Inflammatory macrophage treated with lipopolysaccharide for 4 hours (primary cell): ENCODE measurements around the gene SLC44A5.
A peak's percentile ranks its signal among the peaks of the same experiment; 100 is the strongest.
"Not testable (repeated sequence)": the region's sequence is repeated elsewhere in the genome, so short reads cannot be mapped to it uniquely, and the experiment has no call there.

Experiments
- DNase-seq: peaks from one replicate; pipeline ENCODE4 v3.0.0-alpha.2; 2020

Gene SLC44A5

GRCh38 chr1:75611014-75611413 lies at the start of gene SLC44A5:
TSS of gene SLC44A5 (minus strand) at chr1:75611114. CDS start at chr1:75541447, 69,667 bp downstream.
- DNase-seq: no peak

- no peak for DNase-seq
Measured at GRCh38 chr1:75655931-75656330, 45.0 kb upstream of the SLC44A5 start.

- not testable (repeated sequence) for DNase-seq
Measured at GRCh38 chr1:75647183-75647582, 36.3 kb upstream of the SLC44A5 start.

GRCh38 chr1:75645153-75645552 lies 34.2 kb upstream of the SLC44A5 start:
- not testable (repeated sequence) for DNase-seq

- DNase-seq: no peak
Measured at GRCh38 chr1:75643460-75643859, 32.5 kb upstream of the SLC44A5 start.

- DNase-seq: no peak
Measured at GRCh38 chr1:75641325-75641724, 30.4 kb upstream of the SLC44A5 start.

- no peak for DNase-seq
Measured at GRCh38 chr1:75640137-75640536, 29.2 kb upstream of the SLC44A5 start.

- DNase-seq: peak; percentile 24
Measured at GRCh38 chr1:75632350-75632949, 21.5 kb upstream of the SLC44A5 start.

- DNase-seq: no peak
Measured at GRCh38 chr1:75630998-75631397, 20.1 kb upstream of the SLC44A5 start.

- no peak for DNase-seq
Measured at GRCh38 chr1:75630004-75630594, 19.2 kb upstream of the SLC44A5 start.

- no peak for DNase-seq
Measured at GRCh38 chr1:75625795-75626194, 14.9 kb upstream of the SLC44A5 start.

GRCh38 chr1:75618382-75618781 lies 7.5 kb upstream of the SLC44A5 start:
- no peak for DNase-seq

- no peak for DNase-seq
Measured at GRCh38 chr1:75616436-75617433, 5.8 kb upstream of the SLC44A5 start.

GRCh38 chr1:75615613-75616435 lies 4.9 kb upstream of the SLC44A5 start:
- DNase-seq: no peak

GRCh38 chr1:75614399-75614756 lies 3.5 kb upstream of the SLC44A5 start:
- no peak for DNase-seq

GRCh38 chr1:75613916-75614315 lies 3.0 kb upstream of the SLC44A5 start:
- no peak for DNase-seq

GRCh38 chr1:75612976-75613375 lies 2.1 kb upstream of the SLC44A5 start:
- DNase-seq: no peak

- DNase-seq: no peak
Measured at GRCh38 chr1:75602486-75602885, 8.4 kb downstream of the SLC44A5 start.

- peak; percentile 4 for DNase-seq
Measured at GRCh38 chr1:75600781-75601180, 10.1 kb downstream of the SLC44A5 start.

- DNase-seq: no peak
Measured at GRCh38 chr1:75594327-75594726, 16.6 kb downstream of the SLC44A5 start.

GRCh38 chr1:75593457-75593856 lies 17.5 kb downstream of the SLC44A5 start:
- DNase-seq: not testable (repeated sequence)

- no peak for DNase-seq
Measured at GRCh38 chr1:75589637-75590036, 21.3 kb downstream of the SLC44A5 start.
